Measurements from ENCODE around the gene ODAPH. TPM values are rescaled to one million over a fixed set of nuclear protein-coding genes. Genes with fewer than 3 reads are reported as not detected.
"Not testable (repeated sequence)": the region's sequence is repeated elsewhere in the genome, so short reads cannot be mapped to it uniquely, and the experiment has no call there.

The ODAPH gene
- total RNA-seq, 1 donor from 2014 or later, result not detected

GRCh38 chr4:75527482-75527881, 28.4 kb upstream of the ODAPH start:
- intact Hi-C loops (cut with micrococcal nuclease), result no loop called here
- no peak overlapping the region for H3K27ac Mint-ChIP-seq
- H3K4me3 Mint-ChIP-seq (ENCODE audit: low read depth), result no peak overlapping the region
- peaks cover 2% of the 10 kb centered on the region for H3K4me1 Mint-ChIP-seq (ENCODE audit: low read depth)
- H3K9me3 Mint-ChIP-seq, result peaks cover 12% of the 10 kb centered on the region
- peaks cover 75% of the 10 kb centered on the region for H3K36me3 Mint-ChIP-seq (ENCODE audit: low read depth)
- no peaks in the 10 kb centered on the region for H3K27me3 Mint-ChIP-seq (ENCODE audit: low read depth)
- DNase-seq (ENCODE audit: low spot score), result no peak

- Mint-ChIP-seq H3K4me1 (ENCODE audit: low read depth) (no peaks in the 10 kb centered on the region), H3K27me3 (ENCODE audit: low read depth) (no peaks in the 10 kb centered on the region), H3K4me3 (ENCODE audit: low read depth) (no peak overlapping the region), H3K36me3 (ENCODE audit: low read depth) (peaks cover 64% of the 10 kb centered on the region), H3K9me3 (peaks cover 20% of the 10 kb centered on the region), H3K27ac (no peak overlapping the region)
- DNase-seq (ENCODE audit: low spot score), result no peak
- intact Hi-C loops (cut with micrococcal nuclease), result no loop called here
These were observed 25.1 kb upstream of the ODAPH start for GRCh38 chr4:75530556-75531322.

- peaks cover 20% of the 10 kb centered on the region for H3K9me3 Mint-ChIP-seq
- DNase-seq (ENCODE audit: low spot score); H3K4me3 Mint-ChIP-seq (ENCODE audit: low read depth); intact Hi-C loops (cut with micrococcal nuclease); H3K27me3 Mint-ChIP-seq (ENCODE audit: low read depth); H3K4me1 Mint-ChIP-seq (ENCODE audit: low read depth); H3K27ac Mint-ChIP-seq: not testable (repeated sequence)
- peaks cover 56% of the 10 kb centered on the region for H3K36me3 Mint-ChIP-seq (ENCODE audit: low read depth)
These were observed 24.2 kb upstream of the ODAPH start for GRCh38 chr4:75531536-75532143.

- H3K27ac Mint-ChIP-seq; DNase-seq (ENCODE audit: low spot score); H3K4me1 Mint-ChIP-seq (ENCODE audit: low read depth); H3K27me3 Mint-ChIP-seq (ENCODE audit: low read depth); H3K4me3 Mint-ChIP-seq (ENCODE audit: low read depth); intact Hi-C loops (cut with micrococcal nuclease): not testable (repeated sequence)
- Mint-ChIP-seq H3K36me3 (ENCODE audit: low read depth) (peaks cover 43% of the 10 kb centered on the region), H3K9me3 (peaks cover 20% of the 10 kb centered on the region)
These were observed 22.5 kb upstream of the ODAPH start for GRCh38 chr4:75533339-75533887.

- not testable (repeated sequence) for H3K4me3 Mint-ChIP-seq (ENCODE audit: low read depth)
These were observed 21.9 kb upstream of the ODAPH start for GRCh38 chr4:75533926-75534325.

GRCh38 chr4:75537308-75537707, 18.6 kb upstream of the ODAPH start:
- H3K27ac Mint-ChIP-seq; intact Hi-C loops (cut with micrococcal nuclease); DNase-seq (ENCODE audit: low spot score); H3K4me1 Mint-ChIP-seq (ENCODE audit: low read depth); H3K4me3 Mint-ChIP-seq (ENCODE audit: low read depth); H3K9me3 Mint-ChIP-seq; H3K27me3 Mint-ChIP-seq (ENCODE audit: low read depth): not testable (repeated sequence)
- peaks cover 13% of the 10 kb centered on the region for H3K36me3 Mint-ChIP-seq (ENCODE audit: low read depth)

More at GRCh38 chr4:75533926-75534325, 21.9 kb upstream of the ODAPH start:
- H3K27me3 Mint-ChIP-seq (ENCODE audit: low read depth); H3K4me1 Mint-ChIP-seq (ENCODE audit: low read depth); H3K27ac Mint-ChIP-seq; DNase-seq (ENCODE audit: low spot score); intact Hi-C loops (cut with micrococcal nuclease): not testable (repeated sequence)
- peaks cover 20% of the 10 kb centered on the region for H3K9me3 Mint-ChIP-seq
- H3K36me3 Mint-ChIP-seq (ENCODE audit: low read depth), result peaks cover 43% of the 10 kb centered on the region

GRCh38 chr4:75542824-75543223, 13.0 kb upstream of the ODAPH start:
- Mint-ChIP-seq H3K27ac (no peak overlapping the region), H3K4me3 (ENCODE audit: low read depth) (no peak overlapping the region), H3K36me3 (ENCODE audit: low read depth) (no peaks in the 10 kb centered on the region), H3K4me1 (ENCODE audit: low read depth) (no peaks in the 10 kb centered on the region), H3K9me3 (no peaks in the 10 kb centered on the region), H3K27me3 (ENCODE audit: low read depth) (no peaks in the 10 kb centered on the region)
- intact Hi-C loops (cut with micrococcal nuclease), result no loop called here
- DNase-seq (ENCODE audit: low spot score), result no peak

GRCh38 chr4:75544220-75544619, 11.6 kb upstream of the ODAPH start:
- intact Hi-C loops (cut with micrococcal nuclease); H3K27me3 Mint-ChIP-seq (ENCODE audit: low read depth); H3K9me3 Mint-ChIP-seq; H3K36me3 Mint-ChIP-seq (ENCODE audit: low read depth); H3K4me3 Mint-ChIP-seq (ENCODE audit: low read depth); H3K27ac Mint-ChIP-seq; DNase-seq (ENCODE audit: low spot score); H3K4me1 Mint-ChIP-seq (ENCODE audit: low read depth): not testable (repeated sequence)

GRCh38 chr4:75544870-75545269, 11.0 kb upstream of the ODAPH start:
- intact Hi-C loops (cut with micrococcal nuclease), result no loop called here
- Mint-ChIP-seq H3K4me1 (ENCODE audit: low read depth) (no peaks in the 10 kb centered on the region), H3K4me3 (ENCODE audit: low read depth) (no peak overlapping the region), H3K27me3 (ENCODE audit: low read depth) (no peaks in the 10 kb centered on the region), H3K27ac (no peak overlapping the region), H3K36me3 (ENCODE audit: low read depth) (no peaks in the 10 kb centered on the region), H3K9me3 (no peaks in the 10 kb centered on the region)
- no peak for DNase-seq (ENCODE audit: low spot score)

- Mint-ChIP-seq H3K4me3 (ENCODE audit: low read depth) (no peak overlapping the region), H3K9me3 (no peaks in the 10 kb centered on the region), H3K36me3 (ENCODE audit: low read depth) (no peaks in the 10 kb centered on the region), H3K4me1 (ENCODE audit: low read depth) (no peaks in the 10 kb centered on the region), H3K27me3 (ENCODE audit: low read depth) (no peaks in the 10 kb centered on the region), H3K27ac (no peak overlapping the region)
- intact Hi-C loops (cut with micrococcal nuclease), result no loop called here
- DNase-seq (ENCODE audit: low spot score), result no peak
These were observed 10.3 kb upstream of the ODAPH start for GRCh38 chr4:75545526-75545925.

GRCh38 chr4:75547647-75548387, 8.0 kb upstream of the ODAPH start:
- intact Hi-C loops (cut with micrococcal nuclease), result no loop called here
- no peaks in the 10 kb centered on the region for H3K27me3 Mint-ChIP-seq (ENCODE audit: low read depth)
- DNase-seq (ENCODE audit: low spot score), result no peak
- no peak overlapping the region for H3K4me3 Mint-ChIP-seq (ENCODE audit: low read depth)
- H3K36me3 Mint-ChIP-seq (ENCODE audit: low read depth), result no peaks in the 10 kb centered on the region
- H3K4me1 Mint-ChIP-seq (ENCODE audit: low read depth), result no peaks in the 10 kb centered on the region
- no peaks in the 10 kb centered on the region for H3K9me3 Mint-ChIP-seq
- H3K27ac Mint-ChIP-seq, result no peak overlapping the region

GRCh38 chr4:75549019-75549418, 6.8 kb upstream of the ODAPH start:
- Mint-ChIP-seq H3K4me1 (ENCODE audit: low read depth) (no peaks in the 10 kb centered on the region), H3K9me3 (no peaks in the 10 kb centered on the region), H3K27me3 (ENCODE audit: low read depth) (no peaks in the 10 kb centered on the region), H3K4me3 (ENCODE audit: low read depth) (no peak overlapping the region), H3K27ac (no peak overlapping the region), H3K36me3 (ENCODE audit: low read depth) (no peaks in the 10 kb centered on the region)
- no peak for DNase-seq (ENCODE audit: low spot score)
- intact Hi-C loops (cut with micrococcal nuclease), result no loop called here

- Mint-ChIP-seq H3K4me3 (ENCODE audit: low read depth) (no peak overlapping the region), H3K27ac (no peak overlapping the region), H3K36me3 (ENCODE audit: low read depth) (no peaks in the 10 kb centered on the region), H3K27me3 (ENCODE audit: low read depth) (peaks cover 2% of the 10 kb centered on the region), H3K9me3 (no peaks in the 10 kb centered on the region), H3K4me1 (ENCODE audit: low read depth) (peaks cover 2% of the 10 kb centered on the region)
- intact Hi-C loops (cut with micrococcal nuclease), result no loop called here
- DNase-seq (ENCODE audit: low spot score), result no peak
These were observed 3.4 kb upstream of the ODAPH start for GRCh38 chr4:75552452-75552851.
